GM13976 (cell line): ENCODE data around the gene ITPRIPL2.

Source experiments
- DNase-seq: peaks from one replicate; pipeline ENCODE4 v3.0.0; 2012; ENCODE audit warnings: low spot score
- CTCF ChIP-seq: IDR thresholded peaks from 2 replicates; pipeline ENCODE4 v1.5.1; 2012; ENCODE audit warnings: borderline replicate concordance, mild to moderate bottlenecking; ENCODE audit not compliant: insufficient read depth; ENCODE audit errors: extremely low read depth, missing control alignments, control extremely low read depth
- in situ Hi-C: fragments of 300-500 bp; cut with MboI; formaldehyde crosslinking; loops from one replicate; pipeline ENCODE4 v1.12.0; 2022; ENCODE audit warnings: low sequenced_read_pairs, mixed read lengths, inconsistent platforms; ENCODE audit not compliant: unreplicated experiment

Gene ITPRIPL2

GRCh38 chr16:19104607-19105006, 9.2 kb upstream of the ITPRIPL2 start:
- no peak for TF ChIP-seq CTCF
- no peak for DNase-seq
- in situ Hi-C loops: no loop called here

- no peak for TF ChIP-seq CTCF
- in situ Hi-C loops: no loop called here
These were observed 8.6 kb upstream of the ITPRIPL2 start for GRCh38 chr16:19105131-19105530.

GRCh38 chr16:19105891-19106624, 7.7 kb upstream of the ITPRIPL2 start:
- in situ Hi-C loops: no loop called here
- no peak for DNase-seq
- TF ChIP-seq CTCF: no peak

More at GRCh38 chr16:19105131-19105530, 8.6 kb upstream of the ITPRIPL2 start:
- no peak for DNase-seq

GRCh38 chr16:19106625-19107020, 7.1 kb upstream of the ITPRIPL2 start:
- no peak for DNase-seq
- no peak for TF ChIP-seq CTCF
- in situ Hi-C loops: no loop called here

GRCh38 chr16:19108409-19109287, 5.1 kb upstream of the ITPRIPL2 start:
- in situ Hi-C loops: no loop called here
- peak; percentile 54 for DNase-seq
- TF ChIP-seq CTCF: no peak

- in situ Hi-C loops: no loop called here
- no peak for DNase-seq
- TF ChIP-seq CTCF: no peak
These were observed 4.5 kb upstream of the ITPRIPL2 start for GRCh38 chr16:19109288-19109664.
